Keratinocyte (primary cell): ENCODE data around the gene PGS1.

Experiments used
- EZH2 ChIP-seq: IDR thresholded peaks from one replicate; pipeline ENCODE4 v1.6.1; 2012; ENCODE audit warnings: inconsistent platforms, mild to moderate bottlenecking, low read length, moderate library complexity
- TF ChIP-seq, protein P1 (sequence below), 3 experiments: IDR thresholded peaks in 1 of 3; conservative IDR thresholded peaks in 1 of 3; optimal IDR thresholded peaks in 1 of 3; 2 replicates in 2 of 3; 3 replicates in 1 of 3; pipeline versions ENCODE3 to v1.5.1; 2011; ENCODE audit warnings: low read length in 3 of 3, mild to moderate bottlenecking in 3 of 3, moderate library complexity in 2 of 3, control low read depth in 1 of 3, inconsistent platforms in 1 of 3; ENCODE audit not compliant: insufficient read depth in 2 of 3; ENCODE audit errors: extremely low read depth in 1 of 3

DNA sequence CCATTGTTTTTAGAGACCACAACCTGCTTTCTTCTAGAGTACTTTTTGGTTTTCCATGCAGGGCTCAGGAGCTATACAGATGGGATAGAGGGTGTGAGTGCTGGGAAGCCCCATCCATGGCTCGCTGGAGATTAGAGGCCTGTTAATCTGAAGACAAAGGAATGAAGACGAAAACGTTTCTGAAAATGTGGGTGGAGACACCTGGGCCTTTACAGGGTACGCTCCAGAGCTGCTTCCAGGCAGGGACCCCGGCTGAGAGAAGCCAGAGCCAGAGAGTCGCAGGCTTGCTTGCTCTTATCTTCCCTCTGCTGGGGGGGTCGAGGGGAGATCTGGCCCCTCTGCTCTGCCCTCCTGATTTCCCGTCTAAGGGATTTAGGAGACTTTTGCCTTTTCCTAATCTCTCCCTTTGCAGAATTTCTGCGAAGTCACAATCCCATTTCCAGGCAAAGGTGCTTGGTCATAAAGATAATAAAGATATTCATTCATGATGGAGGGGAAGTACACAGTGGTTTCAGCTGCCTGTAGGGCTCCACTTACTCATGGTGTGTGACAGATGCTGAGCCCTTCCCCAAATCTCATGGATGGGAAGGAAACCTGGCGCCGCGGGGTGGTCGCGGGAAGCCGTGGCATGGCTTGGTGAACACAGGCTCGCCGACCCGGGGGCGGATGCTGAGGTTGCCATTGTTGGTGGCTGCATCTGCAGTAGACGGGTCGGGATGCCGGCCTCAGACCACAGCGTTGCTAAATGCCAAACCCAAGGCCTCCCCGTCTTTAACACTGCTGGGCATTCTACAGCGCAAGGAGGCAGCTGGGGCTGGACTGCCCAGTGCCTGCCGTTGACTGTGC, 13.8 kb upstream of the PGS1 start:
- TF ChIP-seq EZH2, result no peak
- TF ChIP-seq, protein P1, sequence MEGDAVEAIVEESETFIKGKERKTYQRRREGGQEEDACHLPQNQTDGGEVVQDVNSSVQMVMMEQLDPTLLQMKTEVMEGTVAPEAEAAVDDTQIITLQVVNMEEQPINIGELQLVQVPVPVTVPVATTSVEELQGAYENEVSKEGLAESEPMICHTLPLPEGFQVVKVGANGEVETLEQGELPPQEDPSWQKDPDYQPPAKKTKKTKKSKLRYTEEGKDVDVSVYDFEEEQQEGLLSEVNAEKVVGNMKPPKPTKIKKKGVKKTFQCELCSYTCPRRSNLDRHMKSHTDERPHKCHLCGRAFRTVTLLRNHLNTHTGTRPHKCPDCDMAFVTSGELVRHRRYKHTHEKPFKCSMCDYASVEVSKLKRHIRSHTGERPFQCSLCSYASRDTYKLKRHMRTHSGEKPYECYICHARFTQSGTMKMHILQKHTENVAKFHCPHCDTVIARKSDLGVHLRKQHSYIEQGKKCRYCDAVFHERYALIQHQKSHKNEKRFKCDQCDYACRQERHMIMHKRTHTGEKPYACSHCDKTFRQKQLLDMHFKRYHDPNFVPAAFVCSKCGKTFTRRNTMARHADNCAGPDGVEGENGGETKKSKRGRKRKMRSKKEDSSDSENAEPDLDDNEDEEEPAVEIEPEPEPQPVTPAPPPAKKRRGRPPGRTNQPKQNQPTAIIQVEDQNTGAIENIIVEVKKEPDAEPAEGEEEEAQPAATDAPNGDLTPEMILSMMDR (optimal IDR thresholded peaks at IDR 0.05 in 1 of 3, IDR thresholded peaks at IDR 0.05 in 1 of 3, conservative IDR thresholded peaks at IDR 0.05 in 1 of 3; ENCODE audit: extremely low read depth in 1 of 3, insufficient read depth in 2 of 3, low read length in 3 of 3), result no peak
